Omental fat pad (tissue), 4 donors: ENCODE results near the gene RNF133. TPM values are rescaled to one million over a fixed set of nuclear protein-coding genes. Genes with fewer than 3 reads are reported as not detected.

Source experiments
- ATAC-seq: fragments of 150-250 bp; one replicate; pipeline ENCODE4 v1.9.1; 2016; ENCODE audit warnings: mild to moderate bottlenecking, moderate library complexity; ENCODE audit not compliant: low FRiP score
- DNase-seq: peaks from one replicate; pipeline ENCODE4 v3.0.0-alpha.2; 2019; ENCODE audit warnings: low spot score
- total RNA-seq, 4 donors: library from RNA; depleted of rRNA; stranded (reverse); fragments of >200 nt; gene quantifications; one replicate each; pipeline ENCODE4 v1.1.0, GENCODE V29; 2016
- TF ChIP-seq, protein P1 (sequence below), 3 donors: fragments of 450-650 bp; IDR thresholded peaks; one replicate each; pipeline ENCODE4 v1.5.1; 2016 to 2017; ENCODE audit warnings: antibody characterized with exemption in 3 of 3, mild to moderate bottlenecking in 3 of 3, moderate library complexity in 2 of 3

Gene RNF133
- total RNA-seq, 4 donors from 2014 or later: 1.0 to 3.1 (median 1.6) TPM

DNA sequence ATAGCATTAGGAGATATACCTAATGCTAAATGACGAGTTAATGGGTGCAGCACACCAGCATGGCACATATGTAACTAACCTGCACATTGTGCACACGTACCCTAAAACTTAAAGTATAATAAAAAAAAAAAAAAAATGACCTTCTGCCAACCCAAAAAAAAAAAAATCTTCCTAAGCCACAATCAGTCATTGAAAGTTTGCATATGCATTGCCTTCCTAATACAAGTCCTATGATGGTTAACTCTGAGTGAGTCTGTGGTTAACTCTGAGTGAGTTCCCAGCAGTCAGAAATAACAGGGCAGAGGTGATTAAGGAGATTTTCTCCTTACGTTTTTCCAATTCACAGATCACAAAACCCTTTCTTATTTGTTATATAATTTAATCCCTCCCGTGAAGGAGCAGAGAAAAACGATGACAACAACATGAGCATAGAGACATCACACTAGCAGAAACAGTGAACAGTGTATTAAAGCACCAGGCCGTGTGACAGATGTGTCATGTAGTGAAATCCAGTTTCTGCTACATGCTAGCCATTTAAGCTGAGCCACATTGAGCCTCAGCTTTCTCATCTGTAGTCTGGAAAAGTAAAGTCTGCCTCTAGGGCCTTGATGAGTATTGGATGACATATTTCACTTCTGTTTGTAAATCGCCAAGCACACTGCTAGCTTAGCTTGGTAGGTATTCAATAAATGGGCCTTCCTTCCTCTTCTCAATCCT lies 11.2 kb upstream of the RNF133 start:
- DNase-seq: no peak
- TF ChIP-seq, protein P1, sequence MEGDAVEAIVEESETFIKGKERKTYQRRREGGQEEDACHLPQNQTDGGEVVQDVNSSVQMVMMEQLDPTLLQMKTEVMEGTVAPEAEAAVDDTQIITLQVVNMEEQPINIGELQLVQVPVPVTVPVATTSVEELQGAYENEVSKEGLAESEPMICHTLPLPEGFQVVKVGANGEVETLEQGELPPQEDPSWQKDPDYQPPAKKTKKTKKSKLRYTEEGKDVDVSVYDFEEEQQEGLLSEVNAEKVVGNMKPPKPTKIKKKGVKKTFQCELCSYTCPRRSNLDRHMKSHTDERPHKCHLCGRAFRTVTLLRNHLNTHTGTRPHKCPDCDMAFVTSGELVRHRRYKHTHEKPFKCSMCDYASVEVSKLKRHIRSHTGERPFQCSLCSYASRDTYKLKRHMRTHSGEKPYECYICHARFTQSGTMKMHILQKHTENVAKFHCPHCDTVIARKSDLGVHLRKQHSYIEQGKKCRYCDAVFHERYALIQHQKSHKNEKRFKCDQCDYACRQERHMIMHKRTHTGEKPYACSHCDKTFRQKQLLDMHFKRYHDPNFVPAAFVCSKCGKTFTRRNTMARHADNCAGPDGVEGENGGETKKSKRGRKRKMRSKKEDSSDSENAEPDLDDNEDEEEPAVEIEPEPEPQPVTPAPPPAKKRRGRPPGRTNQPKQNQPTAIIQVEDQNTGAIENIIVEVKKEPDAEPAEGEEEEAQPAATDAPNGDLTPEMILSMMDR (IDR thresholded peaks at IDR 0.05): no peak
- ATAC-seq: no peak

DNA sequence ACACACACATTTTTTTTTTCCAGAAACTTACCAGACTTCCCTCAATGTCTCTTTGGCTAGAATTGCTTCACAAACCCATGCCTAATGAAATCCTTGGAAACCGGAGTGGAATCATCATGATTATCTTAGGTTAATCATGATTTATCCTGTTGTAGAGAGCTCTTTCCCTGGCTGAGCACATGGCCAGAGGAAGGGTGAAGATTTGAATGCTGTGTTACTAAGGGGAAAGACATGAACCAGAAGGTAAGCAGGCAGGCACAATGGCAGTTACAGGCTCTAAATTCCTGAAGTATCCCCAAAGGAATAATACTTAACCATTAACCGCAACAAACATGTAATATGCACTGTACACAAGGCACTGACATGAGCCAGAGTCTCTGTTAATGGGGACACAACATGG lies 7.9 kb upstream of the RNF133 start:
- no peak for ATAC-seq
- no peak for DNase-seq
- TF ChIP-seq, protein P1 (IDR thresholded peaks at IDR 0.05): no peak

DNA sequence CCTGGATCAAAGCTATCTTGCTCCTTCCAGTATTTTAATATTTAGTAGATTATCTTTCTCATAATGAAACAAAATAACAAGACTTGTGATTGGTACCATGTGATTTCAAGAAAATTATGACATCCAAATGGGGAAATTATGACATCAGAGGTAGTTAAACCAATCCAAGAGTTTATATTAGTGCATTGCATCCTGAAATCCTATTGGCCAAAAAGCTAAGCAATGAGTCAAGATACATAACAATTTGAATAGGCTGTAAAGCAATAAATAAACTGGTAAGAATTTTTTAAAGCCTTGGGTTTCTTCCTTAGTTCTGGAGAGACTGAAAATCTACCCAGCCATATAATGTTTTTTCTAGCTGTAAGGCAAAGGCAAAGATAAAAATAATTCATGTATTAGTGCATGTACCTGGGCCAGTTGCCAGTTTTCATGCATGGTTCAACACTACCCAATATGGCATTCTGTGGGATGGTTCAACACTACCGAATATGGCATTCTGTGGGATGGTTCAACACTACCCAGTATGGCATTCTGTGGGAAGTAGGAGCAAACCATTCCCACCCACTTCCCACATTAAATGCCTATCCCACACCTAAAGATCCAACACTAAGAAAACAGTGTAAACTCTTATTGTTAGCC lies 4.1 kb upstream of the RNF133 start, which contains the start of gene RNF148:
TSS of gene RNF148 (minus strand) at position 51 of the 639 bp plus-strand sequence. CDS start 172 bp downstream, outside the sequence.
- ATAC-seq (no peak), DNase-seq (no peak)
- TF ChIP-seq, protein P1 (IDR thresholded peaks at IDR 0.05): no peak

GRCh38 chr7:122695816-122696215 lies 3.1 kb downstream of the RNF133 start:
- no peak for DNase-seq
- TF ChIP-seq, protein P1 (IDR thresholded peaks at IDR 0.05): no peak
- no peak for ATAC-seq

DNA sequence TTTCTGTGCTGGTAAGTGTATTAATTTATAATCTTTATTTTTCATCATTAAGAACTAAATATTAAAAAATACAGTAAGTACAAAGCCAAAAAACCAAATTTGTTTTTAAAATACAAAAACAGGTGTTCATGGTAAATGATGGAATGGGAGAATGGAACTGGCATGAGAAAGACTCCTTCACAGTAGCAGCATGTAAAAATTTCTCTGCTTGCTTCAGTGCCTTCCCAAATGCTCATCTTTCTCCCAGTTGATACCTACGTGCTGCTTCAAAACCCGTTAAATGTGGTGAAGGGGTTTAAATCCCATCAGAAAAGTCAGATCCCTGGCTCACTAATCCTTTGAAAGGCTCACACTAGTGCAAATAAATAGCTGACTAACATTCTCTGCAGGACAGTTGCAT lies 4.2 kb downstream of the RNF133 start:
- TF ChIP-seq, protein P1 (IDR thresholded peaks at IDR 0.05): no peak
- ATAC-seq (no peak), DNase-seq (no peak)

DNA sequence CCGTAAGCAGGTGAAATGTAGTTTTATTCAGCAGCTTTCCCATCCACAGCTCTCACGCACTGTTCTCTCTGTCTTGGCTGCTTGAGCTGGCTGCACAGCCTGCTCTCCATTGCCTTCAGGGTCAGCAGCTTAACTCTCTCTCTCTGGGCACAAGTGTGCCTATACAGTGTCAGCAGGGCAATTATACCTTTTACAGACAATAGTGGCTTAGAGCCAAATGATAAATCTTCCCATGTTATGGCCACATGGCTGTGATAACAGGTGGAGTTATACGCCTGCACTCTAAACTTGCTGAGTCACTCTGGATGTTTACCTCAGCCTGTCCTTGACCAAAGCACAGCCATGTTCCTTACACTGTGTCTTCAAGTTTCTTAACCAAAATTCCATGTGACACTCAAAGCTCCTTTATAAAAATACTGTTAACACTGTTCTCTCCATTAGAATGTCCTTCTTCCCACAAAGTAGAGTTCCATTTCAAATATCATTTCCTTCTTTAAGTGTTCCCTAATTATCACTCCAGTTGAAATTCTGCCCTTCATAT lies 6.1 kb downstream of the RNF133 start:
- no peak for ATAC-seq
- TF ChIP-seq, protein P1 (IDR thresholded peaks at IDR 0.05): no peak
- DNase-seq: no peak
